SIG-M5 treated with dmso at 0.1 percent for 504 hours (cell line): ENCODE data around the gene TSPAN14.

ENCODE experiments used
- DNase-seq: peaks from one replicate; lab custom pipeline; 2025; ENCODE audit not compliant: unreplicated experiment; lab: John Stamatoyannopoulos, UW

The TSPAN14 gene

GRCh38 chr10:80580638-80581468 is 126.7 kb downstream of the TSPAN14 start:
- DNase-seq: peak; percentile 88

GRCh38 chr10:80581469-80581835 is 127.3 kb downstream of the TSPAN14 start:
- no peak for DNase-seq

- DNase-seq: no peak
These were observed 128.3 kb downstream of the TSPAN14 start for GRCh38 chr10:80582286-80582960.
